ENCODE results near the gene SLFN14. TPM values are rescaled to one million over a fixed set of nuclear protein-coding genes. Genes with fewer than 3 reads are reported as not detected.

Gene SLFN14
- polyA plus RNA-seq, 1 experiment: not detected

DNA sequence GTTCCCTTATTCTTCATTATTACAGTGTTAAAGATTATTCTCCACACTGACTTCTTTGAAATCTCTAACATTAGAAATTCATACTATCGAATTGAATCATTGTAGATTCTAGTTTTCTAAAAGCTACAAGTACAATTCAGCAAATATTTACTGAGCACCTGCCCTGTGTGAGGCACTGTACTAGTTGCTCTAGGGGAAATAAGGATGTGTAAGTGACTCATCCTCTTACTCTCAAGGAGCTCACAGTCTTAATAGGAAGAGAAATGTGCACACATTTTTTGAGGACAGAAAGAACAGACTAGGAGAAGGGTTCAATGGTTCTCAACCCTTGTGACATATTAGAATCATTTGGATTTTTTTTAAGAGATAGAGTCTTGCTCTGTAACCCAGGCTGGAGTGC, 15.5 kb downstream of the SLFN14 start:
- TF ChIP-seq, protein P1, sequence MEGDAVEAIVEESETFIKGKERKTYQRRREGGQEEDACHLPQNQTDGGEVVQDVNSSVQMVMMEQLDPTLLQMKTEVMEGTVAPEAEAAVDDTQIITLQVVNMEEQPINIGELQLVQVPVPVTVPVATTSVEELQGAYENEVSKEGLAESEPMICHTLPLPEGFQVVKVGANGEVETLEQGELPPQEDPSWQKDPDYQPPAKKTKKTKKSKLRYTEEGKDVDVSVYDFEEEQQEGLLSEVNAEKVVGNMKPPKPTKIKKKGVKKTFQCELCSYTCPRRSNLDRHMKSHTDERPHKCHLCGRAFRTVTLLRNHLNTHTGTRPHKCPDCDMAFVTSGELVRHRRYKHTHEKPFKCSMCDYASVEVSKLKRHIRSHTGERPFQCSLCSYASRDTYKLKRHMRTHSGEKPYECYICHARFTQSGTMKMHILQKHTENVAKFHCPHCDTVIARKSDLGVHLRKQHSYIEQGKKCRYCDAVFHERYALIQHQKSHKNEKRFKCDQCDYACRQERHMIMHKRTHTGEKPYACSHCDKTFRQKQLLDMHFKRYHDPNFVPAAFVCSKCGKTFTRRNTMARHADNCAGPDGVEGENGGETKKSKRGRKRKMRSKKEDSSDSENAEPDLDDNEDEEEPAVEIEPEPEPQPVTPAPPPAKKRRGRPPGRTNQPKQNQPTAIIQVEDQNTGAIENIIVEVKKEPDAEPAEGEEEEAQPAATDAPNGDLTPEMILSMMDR (IDR thresholded peaks at IDR 0.05; ENCODE audit: insufficient read depth, low read depth, low read length): no peak
- Histone ChIP-seq H3K36me3 (ENCODE audit: control insufficient read depth, insufficient read depth, low read length) (no peaks in the 10 kb centered on the region), H3K4me3 (ENCODE audit: low read depth, low read length) (no peak overlapping the region), H3K27me3 (ENCODE audit: control insufficient read depth, insufficient read depth, low read length) (peaks cover 5% of the 10 kb centered on the region; the same call in 1 of the 2 replicates)
- no peak for DNase-seq (ENCODE audit: low read depth)
- ChIA-PET CTCF (interaction anchor here (0.9 to 1.0 kb wide), 2 partner anchors 9 to 202 kb away, joined by 3 read pairs; no protein-coding TSS in a partner anchor), POLR2A (no interaction called here)

DNA sequence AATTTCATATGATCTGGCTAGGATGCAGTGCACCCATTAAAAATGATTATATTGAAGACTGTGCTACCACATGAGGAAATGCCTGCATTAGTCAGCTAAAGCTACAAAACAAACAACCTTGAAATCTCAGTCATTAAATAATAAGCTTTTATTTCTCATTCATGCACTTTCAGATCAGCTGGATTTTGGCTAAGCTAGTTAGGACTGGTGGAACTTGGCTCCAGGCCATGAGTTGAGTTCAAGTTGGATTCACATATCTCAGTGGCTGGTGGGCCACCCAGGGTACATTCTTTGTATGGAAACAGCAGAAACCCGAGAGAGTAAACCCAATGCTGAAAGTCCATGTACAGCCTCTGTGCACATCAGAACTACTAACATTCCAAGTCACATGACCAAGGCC, 16.8 kb downstream of the SLFN14 start:
- TF ChIP-seq, protein P1 (IDR thresholded peaks at IDR 0.05; ENCODE audit: insufficient read depth, low read depth, low read length): no peak
- DNase-seq (ENCODE audit: low read depth): no peak
- POLR2A ChIA-PET: no interaction called here
- H3K36me3 ChIP-seq (ENCODE audit: control insufficient read depth, insufficient read depth, low read length): no peaks in the 10 kb centered on the region
- H3K27me3 ChIP-seq (ENCODE audit: control insufficient read depth, insufficient read depth, low read length): peaks cover 5% of the 10 kb centered on the region; the same call in 1 of the 2 replicates
- H3K4me3 ChIP-seq (ENCODE audit: low read depth, low read length): no peak overlapping the region
- CTCF ChIA-PET: no interaction called here

- ChIA-PET CTCF (interaction anchor here (1.3 to 14.2 kb wide), 3 partner anchors 10 to 370 kb away, joined by 3 to 195 read pairs (median 7); no protein-coding TSS in a partner anchor), POLR2A (no interaction called here)
- TF ChIP-seq, protein P1 (IDR thresholded peaks at IDR 0.05; ENCODE audit: insufficient read depth, low read depth, low read length): no peak
- no peak for DNase-seq (ENCODE audit: low read depth)
- Histone ChIP-seq H3K4me3 (ENCODE audit: low read depth, low read length) (no peak overlapping the region), H3K36me3 (ENCODE audit: control insufficient read depth, insufficient read depth, low read length) (no peaks in the 10 kb centered on the region), H3K27me3 (ENCODE audit: control insufficient read depth, insufficient read depth, low read length) (peaks cover 5% of the 10 kb centered on the region; the same call in 1 of the 2 replicates)
These were observed 17.6 kb downstream of the SLFN14 start for GRCh38 chr17:35542990-35543389.

- Histone ChIP-seq H3K36me3 (ENCODE audit: control insufficient read depth, insufficient read depth, low read length) (no peaks in the 10 kb centered on the region), H3K4me3 (ENCODE audit: low read depth, low read length) (no peak overlapping the region), H3K27me3 (ENCODE audit: control insufficient read depth, insufficient read depth, low read length) (peaks cover 3% of the 10 kb centered on the region; the same call in 1 of the 2 replicates)
- TF ChIP-seq, protein P1 (IDR thresholded peaks at IDR 0.05; ENCODE audit: insufficient read depth, low read depth, low read length): no peak
- POLR2A ChIA-PET: no interaction called here
- DNase-seq (ENCODE audit: low read depth): no peak
- CTCF ChIA-PET: interaction anchor here (0.5 to 14.2 kb wide), 5 partner anchors 8 to 370 kb away, joined by 3 to 195 read pairs (median 7); no protein-coding TSS in a partner anchor
These were observed 19.2 kb downstream of the SLFN14 start for GRCh38 chr17:35541434-35541833.

DNA sequence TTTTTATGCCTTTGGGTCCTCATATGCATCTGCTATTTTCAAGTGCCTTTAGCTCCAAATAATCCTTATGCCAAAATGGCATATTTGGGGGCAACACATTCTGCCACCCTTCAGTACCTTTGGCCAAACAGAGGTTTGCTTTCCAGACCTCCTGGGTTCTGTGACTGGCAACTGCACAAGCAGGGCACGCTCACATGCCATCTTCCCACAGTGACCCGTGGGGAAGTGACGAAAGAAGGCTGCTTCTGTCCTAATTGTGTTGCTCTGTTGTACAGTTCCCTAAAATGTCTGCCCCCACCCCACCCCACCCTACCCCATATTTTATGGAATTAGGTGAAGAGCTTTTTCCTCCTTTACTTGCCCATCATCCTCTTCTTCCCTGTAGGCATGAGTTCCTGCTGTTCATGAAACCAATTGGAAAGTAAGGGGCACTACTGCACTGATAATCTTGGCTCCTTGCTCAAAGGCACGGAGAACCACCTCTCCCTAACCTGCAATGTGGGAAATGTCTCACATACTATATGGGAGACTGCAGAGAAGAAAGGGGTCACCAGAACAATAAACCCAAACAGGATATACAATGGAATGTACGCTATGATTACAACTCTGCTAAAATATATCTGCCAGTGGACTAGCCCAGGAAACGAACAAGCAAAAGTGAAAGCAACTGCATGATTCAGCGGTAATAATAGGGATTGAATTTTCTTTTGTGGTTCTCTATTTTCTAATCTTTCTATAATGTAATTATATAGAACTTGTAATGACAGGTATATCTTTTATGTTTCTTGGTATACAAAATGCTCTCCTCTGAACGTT, 19.8 kb downstream of the SLFN14 start:
- ChIA-PET POLR2A (no interaction called here), CTCF (interaction anchor here (1.2 to 14.2 kb wide), 4 partner anchors 207 to 370 kb away, joined by 3 to 195 read pairs (median 12); no protein-coding TSS in a partner anchor)
- Histone ChIP-seq H3K36me3 (ENCODE audit: control insufficient read depth, insufficient read depth, low read length) (no peaks in the 10 kb centered on the region), H3K27me3 (ENCODE audit: control insufficient read depth, insufficient read depth, low read length) (no peaks in the 10 kb centered on the region), H3K4me3 (ENCODE audit: low read depth, low read length) (no peak overlapping the region)
- TF ChIP-seq, protein P1 (IDR thresholded peaks at IDR 0.05; ENCODE audit: insufficient read depth, low read depth, low read length): no peak
- DNase-seq (ENCODE audit: low read depth): no peak
